Activated effector memory CD4-positive, alpha-beta T cell treated with anti-CD3 and anti-CD28 coated beads, Interleukin-2, amount 50 U/mL, for 16 hours (primary cell): Measurements from ENCODE around the gene ATP11A.

Experiments
- DNase-seq: peaks from one replicate; pipeline ENCODE4 v3.0.0-alpha.2; 2020

Gene ATP11A

GRCh38 chr13:112776971-112777370 lies 87.1 kb downstream of the ATP11A start:
- peak; percentile 27 for DNase-seq

DNA sequence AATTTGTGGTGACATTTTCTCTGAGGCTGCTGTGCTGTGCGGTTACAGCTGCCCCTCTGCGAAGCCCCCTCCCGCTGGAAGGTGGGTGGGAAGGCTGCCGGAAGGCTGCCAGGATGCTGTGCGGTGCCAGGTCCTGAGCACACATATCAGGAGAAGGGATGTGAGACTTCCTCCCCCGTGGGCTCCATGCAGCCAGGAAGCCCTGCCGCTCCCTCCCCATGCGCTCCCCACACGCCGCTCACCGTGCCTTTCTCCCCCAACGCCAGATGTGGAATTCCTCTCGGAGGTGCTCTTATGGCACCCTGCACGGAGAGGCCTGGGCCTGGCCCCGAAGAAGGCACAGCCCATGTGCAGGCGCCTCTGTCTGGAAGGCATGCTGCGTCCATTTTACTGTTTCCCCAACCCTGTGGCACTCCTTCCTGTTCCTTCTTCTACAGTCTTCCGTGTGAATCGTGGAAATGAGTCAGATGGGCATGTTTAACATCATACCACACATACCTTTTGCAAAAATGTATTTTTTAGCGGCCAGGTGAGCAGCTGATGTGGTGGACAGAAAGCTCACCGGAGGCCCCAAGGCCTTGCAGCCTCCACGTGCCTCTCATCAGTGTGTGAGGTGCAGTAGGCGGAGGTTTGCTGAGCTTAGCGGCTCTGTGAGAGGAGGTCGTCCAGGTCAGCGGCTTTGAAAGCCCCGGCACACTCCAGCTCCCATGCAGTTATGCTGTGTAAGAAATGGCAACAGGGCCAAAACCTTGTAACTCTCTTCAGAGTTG lies 88.0 kb downstream of the ATP11A start:
- peak; percentile 44 for DNase-seq

DNA sequence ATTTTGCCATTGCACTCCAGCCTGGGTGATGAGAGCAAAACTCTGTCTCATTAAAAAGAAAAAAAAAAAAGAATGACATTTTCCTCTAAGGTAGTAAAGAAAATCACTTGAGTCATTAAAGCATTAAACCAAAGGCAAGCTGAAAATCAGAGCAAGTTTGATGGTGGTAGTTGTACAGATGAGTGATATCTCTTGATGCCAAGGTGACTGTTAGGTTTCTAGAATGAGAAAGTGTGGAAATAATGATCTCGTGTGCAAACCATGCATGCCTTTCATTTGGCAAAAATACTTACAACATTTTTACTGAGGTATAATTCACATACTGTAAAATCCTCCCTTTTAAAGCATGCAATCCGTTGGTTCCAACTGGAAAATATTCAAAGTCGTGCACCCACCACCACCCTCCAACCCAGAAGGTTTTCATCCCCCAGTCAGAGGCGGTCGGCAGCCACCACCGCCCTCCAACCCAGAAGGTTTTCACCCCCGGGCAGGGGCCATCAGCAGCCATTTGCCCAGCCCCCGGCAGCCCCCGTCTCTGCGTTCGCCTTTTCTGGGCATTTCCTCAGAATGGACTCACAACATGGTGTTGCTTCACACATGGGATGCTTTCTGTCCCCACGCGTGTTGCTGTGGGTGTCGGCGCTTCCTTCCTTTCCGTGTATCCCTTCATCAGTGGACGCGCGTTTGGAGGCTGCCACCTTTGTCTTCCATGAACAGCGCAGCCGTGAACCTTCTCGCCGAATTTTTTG lies 90.2 kb downstream of the ATP11A start:
- DNase-seq: peak; percentile 54

DNA sequence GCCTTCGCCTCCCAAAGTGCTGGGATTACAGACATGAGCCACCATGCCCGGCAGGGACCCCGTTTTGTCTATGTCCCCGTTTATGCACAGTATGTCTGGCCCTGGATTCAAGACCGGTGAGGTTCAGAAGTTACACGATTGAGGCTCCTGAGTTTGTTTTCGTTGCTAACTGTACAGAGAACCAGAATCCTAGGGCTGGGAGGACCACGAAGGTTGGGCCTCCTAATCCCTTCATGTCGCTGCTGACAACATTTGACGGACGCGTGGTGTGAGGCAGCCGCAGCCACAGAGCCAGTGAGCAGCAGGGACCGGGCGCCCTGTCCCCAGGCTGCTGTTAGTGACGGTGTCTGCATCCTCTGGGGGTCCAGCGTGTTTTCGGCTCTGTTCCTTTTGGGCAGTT lies 91.4 kb downstream of the ATP11A start:
- peak; percentile 44 for DNase-seq

DNA sequence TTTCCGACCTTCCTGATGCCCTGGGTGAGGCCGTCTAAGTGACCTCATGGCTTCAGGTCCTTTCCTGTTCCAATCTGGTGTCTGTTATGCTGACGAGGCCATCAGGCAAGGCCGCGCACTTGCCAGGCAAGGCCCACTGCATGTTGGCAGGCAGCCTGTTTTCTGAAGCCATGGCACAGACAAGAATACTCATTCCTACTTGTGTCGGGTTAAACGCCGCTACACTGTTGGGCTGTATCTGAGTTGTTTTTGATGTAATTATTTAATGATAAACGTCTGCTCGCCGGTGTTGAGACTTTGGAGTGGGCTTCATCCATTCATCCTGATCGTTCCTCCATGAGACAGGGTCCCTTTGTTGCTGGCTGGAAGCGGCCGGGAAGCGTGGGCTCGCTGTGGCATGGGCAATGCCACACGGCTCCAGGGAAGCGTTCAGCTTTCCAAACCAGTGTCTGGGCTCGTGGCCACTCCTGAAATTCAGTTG lies 92.1 kb downstream of the ATP11A start:
- DNase-seq: no peak

GRCh38 chr13:112782429-112783010 lies 92.7 kb downstream of the ATP11A start:
- DNase-seq: peak; percentile 41

DNA sequence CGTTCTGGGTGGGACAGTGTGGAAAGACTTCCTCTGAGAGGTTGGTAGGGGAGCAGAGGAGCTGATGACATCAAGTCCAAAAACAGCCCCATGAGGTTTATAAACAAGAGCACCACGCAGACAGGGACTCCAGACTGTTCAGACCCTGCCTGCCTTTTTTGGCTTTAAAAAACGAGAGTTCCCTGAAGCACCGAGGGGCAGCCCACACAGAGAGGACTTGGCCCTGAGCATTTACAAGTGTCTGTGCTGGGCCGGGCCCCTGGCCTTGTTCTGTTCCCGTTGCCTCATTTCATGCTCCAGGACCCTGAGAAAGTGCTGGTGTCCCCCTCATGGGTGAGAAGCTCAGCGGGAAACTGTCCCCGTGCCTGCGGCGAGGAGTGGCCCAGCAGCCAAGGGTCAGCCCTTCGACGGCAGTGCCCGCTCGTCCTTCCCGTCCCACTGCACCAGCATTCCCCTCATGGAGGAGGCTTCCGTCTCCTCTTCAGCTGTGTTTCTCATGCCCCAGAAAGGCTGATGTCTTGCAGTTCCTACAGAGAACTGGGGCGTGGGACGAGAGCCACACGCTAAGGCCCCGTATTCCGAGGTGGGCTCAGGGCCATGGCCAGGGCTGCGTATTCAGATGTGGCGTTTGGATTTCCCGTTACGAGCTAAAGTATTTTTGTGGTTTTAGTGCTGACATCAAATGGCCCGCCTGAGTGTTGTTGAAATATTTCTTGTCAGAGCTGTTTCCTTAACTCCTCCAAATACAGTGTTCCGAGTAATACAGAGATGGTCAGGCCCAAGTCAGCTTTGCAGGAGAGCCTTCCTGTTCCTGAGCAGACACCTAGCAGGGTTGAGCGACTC lies 93.5 kb downstream of the ATP11A start:
- DNase-seq: peak; percentile 54

DNA sequence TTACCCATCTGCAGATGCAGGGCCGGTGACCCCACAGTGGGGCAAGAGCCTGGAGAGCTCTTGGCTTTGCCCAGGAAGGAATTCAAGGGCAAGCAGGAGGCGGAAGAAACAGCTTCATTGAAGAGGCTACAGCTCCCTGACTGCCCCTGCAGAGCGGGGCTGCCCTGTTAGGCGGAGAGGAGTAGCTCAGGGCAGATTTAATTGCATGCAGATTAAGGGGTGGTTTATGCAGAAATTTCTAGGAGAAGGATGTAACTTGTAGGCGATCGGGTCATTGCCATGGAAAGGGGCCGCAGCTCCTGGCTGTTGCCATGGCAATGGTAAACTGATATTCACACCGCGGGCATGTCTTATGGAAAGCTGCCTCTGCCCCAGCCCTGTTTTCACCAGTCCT lies 94.1 kb downstream of the ATP11A start:
- peak; percentile 44 for DNase-seq

- DNase-seq: peak; percentile 30
These were observed 95.1 kb downstream of the ATP11A start for GRCh38 chr13:112784811-112785482.

DNA sequence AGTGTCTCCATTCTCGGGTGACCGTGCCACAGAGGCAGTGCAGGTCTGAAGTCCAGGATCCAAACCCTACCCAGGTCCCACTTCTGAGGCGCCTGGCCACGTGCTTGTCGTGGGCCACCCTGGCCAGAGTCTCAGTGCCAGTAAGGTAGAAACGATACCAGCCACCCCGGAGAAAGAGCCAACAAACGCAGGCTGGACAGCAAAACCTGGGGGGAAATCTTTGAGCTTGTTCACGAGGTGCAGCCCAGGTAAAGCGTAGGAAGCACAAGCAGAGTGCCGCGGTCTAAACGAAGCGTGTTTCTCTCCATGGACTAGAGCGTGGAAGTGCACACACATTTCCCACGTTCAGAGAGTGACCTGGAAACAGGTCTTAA lies 95.6 kb downstream of the ATP11A start:
- DNase-seq: peak; percentile 57

DNA sequence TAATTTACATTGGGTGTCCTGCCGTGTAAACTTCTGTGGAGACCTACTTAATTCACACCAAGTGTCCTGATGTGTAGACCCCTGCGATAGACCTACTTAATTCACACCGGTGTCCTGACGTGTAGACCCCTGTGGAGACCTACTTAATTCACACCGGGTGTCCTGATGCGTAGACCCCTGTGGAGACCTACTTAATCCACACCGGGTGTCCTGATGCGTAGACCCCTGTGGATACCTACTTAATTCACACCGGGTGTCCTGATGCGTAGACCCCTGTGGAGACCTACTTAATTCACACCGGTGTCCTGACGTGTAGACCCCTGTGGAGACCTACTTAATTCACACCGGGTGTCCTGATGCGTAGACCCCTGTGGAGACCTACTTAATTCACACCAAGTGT lies 97.0 kb downstream of the ATP11A start:
- DNase-seq: peak; percentile 36

DNA sequence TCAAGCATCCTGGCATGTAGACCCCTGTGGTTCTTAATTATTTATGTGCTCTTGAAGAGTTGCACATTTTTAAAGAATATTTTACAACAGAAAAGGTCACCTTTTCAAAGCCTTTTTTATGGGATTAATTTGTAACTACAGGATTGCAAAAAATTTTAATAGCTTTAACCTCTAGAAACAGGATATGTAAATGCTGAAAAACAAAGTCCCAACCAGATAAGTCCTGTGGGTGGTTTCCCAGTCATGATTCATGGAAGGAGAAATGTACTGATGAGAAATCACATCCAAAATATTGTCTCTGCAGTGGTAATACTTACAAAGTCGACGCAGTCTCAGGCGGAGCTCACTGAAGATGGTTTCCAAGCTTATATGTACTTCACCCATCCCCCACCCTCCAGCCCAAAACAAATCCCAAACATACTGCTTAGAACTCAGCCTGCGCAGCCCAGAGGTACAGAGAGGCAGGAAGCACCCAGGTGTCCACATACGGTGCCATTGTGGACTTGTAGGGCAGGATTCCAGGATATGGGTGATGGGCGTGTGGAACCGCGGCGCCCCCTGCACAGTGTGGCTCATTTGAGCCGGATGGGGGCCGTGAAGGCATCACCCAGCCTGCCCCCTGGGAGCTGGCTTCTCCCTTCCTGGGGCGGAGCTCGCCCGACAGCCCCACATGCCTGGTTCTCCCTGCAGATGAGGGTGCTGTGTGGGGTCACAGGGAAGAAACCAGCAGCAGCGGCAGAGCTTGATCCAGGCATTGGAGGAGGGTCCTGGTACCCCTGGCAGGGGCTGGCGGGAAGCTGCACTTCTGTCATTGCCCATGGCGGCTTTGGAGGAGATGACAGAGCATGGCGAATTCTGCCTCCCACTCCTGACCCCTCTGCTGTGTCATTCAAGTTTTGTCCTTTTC lies 101.2 kb downstream of the ATP11A start:
- DNase-seq: peak; percentile 41

DNA sequence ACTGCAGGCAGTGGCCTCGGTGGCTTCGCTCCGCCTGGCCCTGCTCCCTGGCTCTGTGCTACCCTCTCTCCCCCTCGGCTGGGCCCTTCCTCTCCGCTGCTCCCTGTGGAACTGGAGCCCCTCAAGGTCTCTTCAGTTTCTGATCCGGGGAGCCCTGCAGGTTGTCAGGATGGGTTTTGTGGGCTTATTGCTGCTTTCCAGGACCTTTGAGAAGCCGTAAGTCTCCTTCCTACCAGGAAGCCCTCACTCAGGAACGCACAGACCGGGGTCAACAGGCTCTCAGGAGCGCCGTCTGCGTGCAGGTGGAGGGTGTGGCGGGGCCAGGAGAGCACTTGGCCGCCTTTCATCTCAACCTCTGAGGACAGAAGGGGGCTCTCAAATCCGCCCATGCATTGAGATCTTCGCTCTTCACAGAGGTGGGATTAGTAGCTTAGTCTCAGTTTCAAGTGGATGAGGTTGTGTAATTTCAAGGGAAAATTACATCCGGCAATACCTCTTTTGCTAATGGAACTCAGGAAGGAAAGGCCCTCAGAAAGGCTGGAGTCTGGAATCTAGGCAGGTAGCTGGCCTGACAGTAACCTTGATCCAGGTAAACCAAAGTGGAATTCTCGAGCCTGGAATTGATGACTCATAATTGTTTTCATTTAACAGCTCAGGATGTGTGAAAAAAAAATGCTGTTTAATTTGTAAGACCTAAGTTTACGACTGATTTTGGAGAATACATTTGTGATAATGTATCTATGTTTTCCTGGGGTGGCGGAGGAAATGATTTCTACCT lies 102.0 kb downstream of the ATP11A start:
- no peak for DNase-seq

DNA sequence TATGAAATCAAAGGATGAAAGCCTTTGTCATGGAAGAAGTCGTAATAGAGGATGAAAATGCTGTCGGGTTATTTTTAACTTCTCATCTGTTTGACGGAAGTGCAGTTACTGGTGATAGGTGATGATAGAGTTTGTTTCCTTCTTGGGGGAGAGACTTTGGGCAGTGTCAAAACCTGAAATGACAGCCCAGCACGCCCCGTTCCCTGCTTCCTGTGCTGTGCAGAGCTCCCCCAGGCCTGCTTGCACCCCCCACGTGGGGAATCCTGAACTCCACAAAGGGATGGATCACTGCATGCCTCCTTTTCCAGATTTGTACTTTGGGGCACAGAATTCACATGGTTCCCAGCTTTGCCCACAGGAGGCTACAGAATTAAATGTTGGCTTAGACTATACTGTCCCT lies 102.7 kb downstream of the ATP11A start:
- DNase-seq: no peak

GRCh38 chr13:112793545-112794445 lies 104.0 kb downstream of the ATP11A start:
- DNase-seq: peak; percentile 59

DNA sequence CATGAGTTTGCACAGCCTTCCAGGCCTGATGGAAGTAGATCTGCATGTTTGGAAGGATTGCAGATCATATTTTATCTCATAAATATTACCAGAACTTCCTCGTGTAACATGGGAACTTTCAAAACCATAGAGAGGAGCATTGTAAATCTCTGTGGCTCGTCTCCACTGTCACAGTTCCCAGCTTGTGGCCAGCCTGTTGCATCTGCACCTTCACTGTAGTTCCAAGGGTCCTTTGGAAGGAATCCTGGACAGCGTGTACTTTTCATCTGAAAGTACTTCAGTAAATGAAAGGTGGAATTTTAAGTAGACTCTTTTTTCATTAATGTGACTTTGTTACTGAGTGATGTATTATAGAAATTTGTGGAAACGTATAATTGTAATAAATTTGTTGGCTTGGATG lies 105.4 kb downstream of the ATP11A start:
- DNase-seq: no peak

GRCh38 chr13:112796190-112796915 lies 106.5 kb downstream of the ATP11A start:
- DNase-seq: no peak

GRCh38 chr13:112799394-112799793 lies 109.6 kb downstream of the ATP11A start:
- DNase-seq: no peak

DNA sequence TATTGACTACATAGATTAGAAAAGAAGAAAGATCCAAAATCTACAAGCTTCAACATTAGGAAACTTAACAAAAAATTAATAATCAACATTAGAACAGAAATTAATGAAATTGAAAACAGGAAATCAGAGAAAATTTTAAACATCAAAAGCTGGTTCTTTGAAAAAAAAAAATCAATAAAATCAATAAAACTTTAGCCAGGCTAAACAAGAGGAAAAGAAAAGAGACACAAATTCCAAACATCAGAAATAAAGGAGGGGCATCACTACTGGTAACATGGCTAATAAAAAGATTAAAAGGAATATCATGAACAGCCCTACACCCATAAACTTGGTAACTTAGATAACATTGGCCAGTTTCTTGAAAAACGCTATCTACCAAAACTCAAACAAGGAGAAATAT lies 110.2 kb downstream of the ATP11A start:
- DNase-seq: no peak
